Bone marrow (tissue), 2 donors: ENCODE measurements around the gene MOB1A.
"Not testable (repeated sequence)": the region's sequence is repeated elsewhere in the genome, so short reads cannot be mapped to it uniquely, and the experiment has no call there.

Source experiments
- DNase-seq, 2 donors: peaks; one replicate each; lab custom pipeline; 2025; lab: John Stamatoyannopoulos, UW

MOB1A gene

GRCh38 chr2:74198461-74199274, 20.0 kb upstream of the MOB1A start, which contains the start of gene MTHFD2:
Gene MTHFD2 (plus strand): TSS chr2:74198615. CDS start chr2:74198642, 27 bp downstream.
- DNase-seq = peak; percentile 80 to 84

DNA sequence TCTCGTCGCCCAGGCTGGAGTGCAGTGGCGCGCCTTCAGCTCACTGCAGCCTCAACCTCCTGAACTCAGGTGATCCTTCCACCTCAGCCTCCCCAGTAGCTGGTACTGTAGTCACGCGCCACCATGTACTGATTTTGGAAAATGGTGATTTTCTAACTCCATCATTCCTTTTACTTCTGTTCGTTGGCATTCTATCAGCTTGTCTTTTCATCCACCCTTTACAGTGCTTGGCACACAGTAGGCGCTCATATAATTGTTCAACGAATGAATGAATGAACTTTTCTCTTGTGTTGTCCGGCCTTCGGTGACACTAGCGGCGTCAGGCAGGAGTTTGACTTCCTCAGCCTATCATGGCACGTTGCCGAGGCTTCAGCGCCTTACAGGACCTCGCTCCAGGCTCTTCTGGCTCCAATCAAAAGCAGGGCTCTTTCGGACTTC, 19.4 kb upstream of the MOB1A start:
- DNase-seq = no peak

- no peak for DNase-seq
Observed at GRCh38 chr2:74197049-74197448, 18.4 kb upstream of the MOB1A start.

DNA sequence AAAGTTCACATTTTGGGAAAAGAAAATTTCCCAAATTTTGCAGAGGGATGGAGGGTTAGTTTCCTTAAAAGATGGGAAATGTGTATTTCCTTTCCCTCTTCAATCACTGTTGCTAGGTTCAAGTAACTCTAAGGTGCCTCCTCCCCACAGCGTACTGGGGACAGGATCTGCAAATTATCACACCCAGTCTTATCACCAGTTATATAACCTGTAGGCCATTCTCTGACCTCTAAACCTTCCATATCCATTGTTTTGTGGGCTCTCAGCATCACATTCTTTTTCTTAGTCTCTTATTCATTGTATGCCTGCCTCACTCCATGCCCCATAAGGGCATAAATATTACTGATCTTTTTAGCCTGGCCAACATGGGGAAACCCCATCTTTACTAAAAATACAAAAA, 16.1 kb upstream of the MOB1A start:
- no peak for DNase-seq

- no peak for DNase-seq
Observed at GRCh38 chr2:74191596-74192380, 13.1 kb upstream of the MOB1A start.

DNA sequence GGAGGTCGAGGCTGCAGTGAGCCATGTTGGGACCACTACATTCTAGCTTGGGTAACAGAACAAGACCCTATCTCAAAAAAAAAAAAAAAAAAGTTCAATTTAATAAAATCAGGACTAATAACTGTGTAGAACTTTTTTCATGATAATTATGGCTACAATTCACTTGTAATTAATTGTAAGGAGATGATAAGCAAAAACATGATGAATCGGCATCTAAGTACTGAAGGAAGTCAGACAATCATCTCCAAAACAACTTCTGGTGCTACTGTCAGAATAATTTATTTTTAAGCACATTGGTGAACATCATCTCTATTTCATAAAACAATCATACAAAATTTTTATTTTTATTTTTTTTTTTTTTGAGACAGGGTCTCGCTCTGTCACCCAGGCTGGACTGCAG, 10.0 kb upstream of the MOB1A start:
- DNase-seq = no peak

DNA sequence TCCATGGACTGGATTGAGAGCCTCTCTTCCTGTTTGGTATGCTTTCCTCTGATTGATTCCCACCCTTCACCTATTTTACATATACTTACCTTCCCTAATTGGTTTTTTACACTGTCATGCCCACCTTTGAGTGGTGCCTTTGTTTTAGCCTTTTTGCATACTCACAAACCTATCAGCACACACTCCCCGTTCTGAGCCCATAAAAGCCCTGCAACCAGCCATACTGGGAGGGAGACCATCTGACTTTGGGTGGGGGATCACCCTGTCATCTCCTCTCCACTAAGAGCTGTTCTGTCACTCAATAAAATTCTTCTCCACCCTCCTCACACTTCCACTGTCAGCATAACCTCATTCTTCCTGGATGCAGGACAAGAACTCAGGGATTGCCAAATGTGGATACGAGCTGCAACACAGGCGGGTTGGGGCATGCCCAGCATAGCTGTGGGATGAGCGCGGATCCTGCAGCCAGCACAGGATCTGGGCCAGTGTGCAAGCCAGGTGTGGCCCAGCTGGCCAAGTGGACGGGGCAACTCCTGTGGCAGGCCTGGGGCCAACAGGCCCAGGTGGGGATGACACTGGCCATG, 9.4 kb upstream of the MOB1A start:
- no peak for DNase-seq

DNA sequence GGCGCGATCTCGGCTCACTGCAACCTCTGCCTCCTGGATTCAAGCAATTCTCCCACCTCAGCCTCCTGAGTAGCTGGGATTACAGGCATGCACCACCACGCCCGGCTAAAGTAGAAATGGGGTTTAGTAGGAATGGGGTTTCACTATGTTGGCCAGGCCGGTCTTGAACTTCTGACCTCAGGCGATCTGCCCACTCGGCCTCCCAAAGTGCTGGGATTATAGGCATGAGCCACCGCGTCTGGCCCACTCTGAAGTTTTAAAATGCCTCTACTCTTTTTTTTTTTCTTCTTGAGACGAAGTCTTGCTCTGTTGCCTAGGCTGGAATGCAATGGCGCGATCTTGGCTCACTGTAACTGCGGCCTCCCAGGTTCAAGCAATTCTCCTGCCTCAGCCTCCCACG, 8.0 kb upstream of the MOB1A start:
- DNase-seq = not testable (repeated sequence)

- peak; percentile 23 to 95 for DNase-seq
Observed at GRCh38 chr2:74186038-74186437, 7.4 kb upstream of the MOB1A start.

- DNase-seq = no peak
Observed at GRCh38 chr2:74183878-74184277, 5.2 kb upstream of the MOB1A start.

- peak; percentile 2 to 94 for DNase-seq
Observed at GRCh38 chr2:74181739-74182138, 3.1 kb upstream of the MOB1A start.

- DNase-seq = no peak
Observed at GRCh38 chr2:74179063-74179865, 585 bp upstream of the MOB1A start.

GRCh38 chr2:74177696-74178095, 983 bp downstream of the MOB1A start:
- no peak for DNase-seq

DNA sequence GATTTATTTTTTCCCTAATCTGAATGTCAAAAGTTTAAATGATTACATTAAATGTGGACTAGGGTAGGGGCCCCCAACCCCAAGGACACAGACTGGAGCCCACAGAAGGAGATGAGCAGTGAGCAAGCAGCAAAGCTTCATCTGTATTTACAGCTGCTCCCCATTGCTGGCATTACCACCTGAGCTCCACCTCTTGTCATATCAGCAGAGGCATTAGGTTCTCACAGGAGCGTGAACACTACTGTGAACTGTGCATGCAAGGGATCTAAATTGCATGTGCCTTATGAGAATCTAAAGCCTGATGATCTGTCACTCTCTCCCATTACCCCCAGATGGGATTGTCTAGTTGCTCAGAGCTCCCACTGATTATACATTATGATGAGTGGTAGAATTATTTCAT, 3.8 kb downstream of the MOB1A start:
- DNase-seq = no peak

DNA sequence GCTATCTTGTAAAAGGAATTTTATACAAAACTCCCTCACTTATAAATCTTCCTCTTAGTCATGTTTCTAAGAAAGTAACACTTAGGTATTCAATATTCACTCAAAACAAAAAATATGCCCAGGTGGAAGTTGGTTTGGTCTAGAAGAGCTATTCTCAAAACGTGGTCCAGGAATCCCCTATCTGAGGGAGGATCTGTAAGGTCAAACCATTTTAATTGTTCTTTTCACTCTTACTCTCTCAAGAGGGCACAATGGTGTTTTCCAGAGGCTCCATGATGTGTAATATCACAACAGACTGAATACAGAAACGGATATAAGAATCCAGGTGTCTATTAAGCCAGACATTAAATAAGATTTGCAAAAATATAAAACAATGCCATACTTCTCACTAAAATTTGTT, 9.9 kb downstream of the MOB1A start:
- no peak for DNase-seq

GRCh38 chr2:74164761-74165160, 13.9 kb downstream of the MOB1A start:
- DNase-seq = no peak

DNA sequence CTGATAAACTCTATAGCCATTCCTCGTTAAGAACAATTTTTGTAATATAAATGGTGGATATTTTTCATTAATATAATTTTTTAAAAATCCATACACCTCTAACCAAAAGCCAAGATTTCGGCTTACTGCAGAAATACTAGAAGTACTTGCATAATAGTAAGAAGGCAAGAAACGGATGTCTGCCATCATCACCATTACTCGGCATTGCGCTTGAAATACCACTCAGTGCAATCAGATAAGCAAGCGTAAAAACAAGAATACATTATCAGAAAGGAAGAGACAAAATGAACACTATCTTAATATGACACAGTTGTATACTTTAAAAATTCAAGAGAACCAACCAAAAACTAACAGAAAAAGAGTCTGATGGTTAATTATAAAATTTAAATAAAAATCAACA, 15.7 kb downstream of the MOB1A start:
- no peak for DNase-seq

- no peak for DNase-seq
Observed at GRCh38 chr2:74155830-74156229, 22.8 kb downstream of the MOB1A start.

GRCh38 chr2:74152954-74153353, 25.7 kb downstream of the MOB1A start:
- DNase-seq = no peak

DNA sequence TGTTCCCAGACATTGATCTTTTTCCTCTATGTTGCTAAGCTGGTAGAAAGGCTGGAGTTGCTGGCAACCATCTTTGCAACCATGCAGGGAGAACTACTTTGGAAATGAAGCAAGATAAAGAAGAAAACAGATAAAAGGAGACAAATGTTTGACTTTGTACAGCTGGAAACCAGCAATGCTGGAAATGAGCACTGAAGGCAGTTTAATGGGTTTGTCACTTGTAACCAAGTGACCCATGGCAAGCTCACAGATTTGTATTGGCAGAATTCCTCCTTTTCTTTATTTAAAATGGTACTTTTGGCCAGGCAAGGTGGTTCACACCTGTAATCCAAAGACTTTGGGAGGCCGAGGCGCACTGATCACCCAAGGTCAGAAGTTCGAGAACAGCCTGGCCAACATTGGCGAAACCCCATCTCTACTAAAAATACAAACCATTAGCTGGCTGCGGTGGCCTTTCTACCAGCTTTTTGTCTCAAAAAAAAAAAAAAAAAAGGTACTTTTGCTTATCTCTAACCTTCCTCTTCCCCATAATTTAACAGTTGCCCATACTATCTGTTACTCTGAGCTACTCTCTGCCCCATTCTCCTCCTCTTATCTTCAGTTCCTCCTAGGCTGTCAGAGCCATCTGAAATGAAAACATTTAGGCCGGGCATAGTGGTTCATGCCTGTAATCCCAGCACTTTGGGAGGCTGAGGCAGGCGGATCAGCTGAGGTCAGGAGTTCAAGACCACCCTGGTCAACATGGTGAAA, 28.9 kb downstream of the MOB1A start:
- DNase-seq = no peak

DNA sequence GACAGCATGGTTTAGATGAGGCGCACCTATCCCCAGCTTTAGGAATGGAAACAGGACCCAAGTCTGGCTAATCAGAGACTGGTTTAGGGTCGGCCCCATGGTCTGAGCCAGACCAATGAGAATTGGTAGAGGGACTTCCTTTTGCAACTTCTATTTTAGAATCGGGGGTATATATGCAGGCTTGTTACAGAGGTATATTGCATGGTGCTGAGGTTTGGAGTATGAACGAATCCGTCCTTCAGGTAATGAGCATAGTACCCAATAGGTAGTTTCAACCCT, 29.5 kb downstream of the MOB1A start:
- DNase-seq = no peak
